ENCODE data around the gene RGS3. TPM values are rescaled to one million over a fixed set of nuclear protein-coding genes. Genes with fewer than 3 reads are reported as not detected.
"Not testable (repeated sequence)": the region's sequence is repeated elsewhere in the genome, so short reads cannot be mapped to it uniquely, and the experiment has no call there.

The RGS3 gene
- total RNA-seq, 4 donors from 2014 or later = 5.9 to 11.8 (median 9.8) TPM

- ATAC-seq (no peak), DNase-seq (no peak)
- intact Hi-C loops (cut with DNase I; ENCODE audit: low total_unique reads) (no loop called here), in situ Hi-C loops (cut with MboI; ENCODE audit: low sequenced_read_pairs in 4 of 4) (no loop called here)
- TF ChIP-seq, protein P1, sequence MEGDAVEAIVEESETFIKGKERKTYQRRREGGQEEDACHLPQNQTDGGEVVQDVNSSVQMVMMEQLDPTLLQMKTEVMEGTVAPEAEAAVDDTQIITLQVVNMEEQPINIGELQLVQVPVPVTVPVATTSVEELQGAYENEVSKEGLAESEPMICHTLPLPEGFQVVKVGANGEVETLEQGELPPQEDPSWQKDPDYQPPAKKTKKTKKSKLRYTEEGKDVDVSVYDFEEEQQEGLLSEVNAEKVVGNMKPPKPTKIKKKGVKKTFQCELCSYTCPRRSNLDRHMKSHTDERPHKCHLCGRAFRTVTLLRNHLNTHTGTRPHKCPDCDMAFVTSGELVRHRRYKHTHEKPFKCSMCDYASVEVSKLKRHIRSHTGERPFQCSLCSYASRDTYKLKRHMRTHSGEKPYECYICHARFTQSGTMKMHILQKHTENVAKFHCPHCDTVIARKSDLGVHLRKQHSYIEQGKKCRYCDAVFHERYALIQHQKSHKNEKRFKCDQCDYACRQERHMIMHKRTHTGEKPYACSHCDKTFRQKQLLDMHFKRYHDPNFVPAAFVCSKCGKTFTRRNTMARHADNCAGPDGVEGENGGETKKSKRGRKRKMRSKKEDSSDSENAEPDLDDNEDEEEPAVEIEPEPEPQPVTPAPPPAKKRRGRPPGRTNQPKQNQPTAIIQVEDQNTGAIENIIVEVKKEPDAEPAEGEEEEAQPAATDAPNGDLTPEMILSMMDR (IDR thresholded peaks at IDR 0.05 in 4 of 5, conservative IDR thresholded peaks at IDR 0.05 in 1 of 5) = no peak
- TF ChIP-seq POLR2A (IDR thresholded peaks at IDR 0.05) = no peak
- H3K4me3 ChIP-seq = no peak overlapping the region
- no peaks in the 10 kb centered on the region for H3K36me3 ChIP-seq
- H3K9me3 ChIP-seq = no peaks in the 10 kb centered on the region
- H3K27me3 ChIP-seq = no peaks in the 10 kb centered on the region
- H3K27ac ChIP-seq = no peak overlapping the region
- H3K4me1 ChIP-seq = no peaks in the 10 kb centered on the region
Observed at GRCh38 chr9:113431191-113431590, 32.3 kb upstream of the RGS3 start.

GRCh38 chr9:113436728-113437515 is 26.6 kb upstream of the RGS3 start:
- intact Hi-C loops (cut with DNase I; ENCODE audit: low total_unique reads) = no loop called here
- Histone ChIP-seq H3K4me3 (no peak overlapping the region), H3K9me3 (no peaks in the 10 kb centered on the region), H3K27ac (no peak overlapping the region), H3K27me3 (no peaks in the 10 kb centered on the region), H3K4me1 (no peaks in the 10 kb centered on the region), H3K36me3 (no peaks in the 10 kb centered on the region)
- DNase-seq = no peak
- in situ Hi-C loops (cut with MboI; ENCODE audit: low sequenced_read_pairs in 4 of 4) = no loop called here
- ATAC-seq = no peak
- TF ChIP-seq, protein P1 (IDR thresholded peaks at IDR 0.05 in 4 of 5, conservative IDR thresholded peaks at IDR 0.05 in 1 of 5) = no peak
- TF ChIP-seq POLR2A (IDR thresholded peaks at IDR 0.05) = no peak

GRCh38 chr9:113437716-113438115 is 25.8 kb upstream of the RGS3 start:
- H3K36me3 ChIP-seq; H3K27me3 ChIP-seq; in situ Hi-C loops (cut with MboI; ENCODE audit: low sequenced_read_pairs in 4 of 4); H3K27ac ChIP-seq; ATAC-seq; H3K4me1 ChIP-seq; H3K4me3 ChIP-seq; H3K9me3 ChIP-seq; intact Hi-C loops (cut with DNase I; ENCODE audit: low total_unique reads); DNase-seq: not testable (repeated sequence)

DNA sequence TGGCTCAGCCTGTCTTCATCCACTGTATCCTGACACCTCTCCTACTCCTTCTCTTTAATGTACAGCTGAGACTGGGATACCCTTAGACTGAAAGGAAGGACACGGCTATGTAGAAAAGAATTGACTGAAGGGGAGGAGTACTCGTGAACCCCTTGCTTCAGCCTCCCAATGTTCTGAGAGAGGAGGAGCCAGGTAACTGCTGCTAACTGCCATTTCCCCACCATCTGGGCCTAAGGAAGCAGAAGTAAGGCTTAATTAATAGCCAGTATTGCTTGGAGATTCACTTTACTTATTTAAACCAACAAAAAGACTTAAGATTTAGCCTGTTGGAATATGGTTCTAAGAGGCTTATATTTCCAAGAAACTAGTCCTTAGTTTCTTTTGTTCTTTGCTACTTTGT is 18.8 kb upstream of the RGS3 start:
- H3K9me3 ChIP-seq = no peaks in the 10 kb centered on the region
- intact Hi-C loops (cut with DNase I; ENCODE audit: low total_unique reads) (no loop called here), in situ Hi-C loops (cut with MboI; ENCODE audit: low sequenced_read_pairs in 4 of 4) (loop anchor here (5.0 to 10.0 kb wide), 3 partner anchors 140 to 213 kb away; no protein-coding TSS in a partner anchor)
- no peaks in the 10 kb centered on the region for H3K36me3 ChIP-seq
- DNase-seq (no peak), ATAC-seq (no peak)
- H3K4me1 ChIP-seq = no peaks in the 10 kb centered on the region
- H3K27ac ChIP-seq = no peak overlapping the region
- H3K4me3 ChIP-seq = no peak overlapping the region
- TF ChIP-seq POLR2A (IDR thresholded peaks at IDR 0.05) = no peak
- TF ChIP-seq, protein P1 (IDR thresholded peaks at IDR 0.05 in 4 of 5, conservative IDR thresholded peaks at IDR 0.05 in 1 of 5) = no peak
- no peaks in the 10 kb centered on the region for H3K27me3 ChIP-seq

DNA sequence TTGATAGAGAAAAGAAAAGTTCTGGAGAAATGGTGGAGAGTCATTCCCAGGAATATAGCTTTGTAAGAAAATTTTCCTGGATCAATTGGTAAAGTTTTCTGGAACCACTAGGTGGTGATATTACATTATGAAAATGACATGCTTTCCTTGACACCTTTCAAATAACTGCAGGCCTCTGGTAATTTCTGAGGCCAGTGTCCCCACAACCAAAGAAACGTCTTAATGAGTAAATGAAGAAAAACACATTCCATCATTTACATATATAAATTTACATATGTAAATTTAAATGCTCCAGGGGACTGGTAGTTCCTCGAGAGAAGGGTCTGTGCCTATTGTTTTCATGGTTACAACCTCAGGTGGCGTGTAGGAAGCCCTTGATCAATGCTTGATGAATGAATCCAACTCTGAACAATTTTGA is 17.2 kb upstream of the RGS3 start:
- in situ Hi-C loops (cut with MboI; ENCODE audit: low sequenced_read_pairs in 4 of 4) (loop anchor here (5.0 to 10.0 kb wide), 3 partner anchors 138 to 211 kb away; no protein-coding TSS in a partner anchor), intact Hi-C loops (cut with DNase I; ENCODE audit: low total_unique reads) (loop anchor here (2.0 kb wide), 2 partner anchors 136 to 208 kb away; no protein-coding TSS in a partner anchor)
- peak; percentile 65 to 90 for ATAC-seq
- H3K36me3 ChIP-seq = no peaks in the 10 kb centered on the region
- no peaks in the 10 kb centered on the region for H3K27me3 ChIP-seq
- no peaks in the 10 kb centered on the region for H3K9me3 ChIP-seq
- H3K4me1 ChIP-seq = no peaks in the 10 kb centered on the region
- TF ChIP-seq, protein P1 (IDR thresholded peaks at IDR 0.05 in 4 of 5, conservative IDR thresholded peaks at IDR 0.05 in 1 of 5) = peak; percentile 68 to 77 (median 71)
- TF ChIP-seq POLR2A (IDR thresholded peaks at IDR 0.05) = no peak
- peak overlapping the region in 1 of 4 donors; percentile 27 for H3K27ac ChIP-seq
- H3K4me3 ChIP-seq = no peak overlapping the region
- DNase-seq = no peak

Measured in gastrocnemius medialis (tissue), 4 donors.